ENCODE measurements around the gene ARID5A. TPM values are rescaled to one million over a fixed set of nuclear protein-coding genes. Genes with fewer than 3 reads are reported as not detected.

Gene ARID5A
- total RNA-seq, 2 experiments from 2014 or later = 326 to 342 TPM

- Histone ChIP-seq H3K36me3 (ENCODE audit: insufficient read depth, low read length) (peaks cover 62% of the 10 kb centered on the region), H3K27ac (ENCODE audit: low read depth in 1 of 2, low read length in 2 of 2) (no peak overlapping the region), H3K9me3 (ENCODE audit: control insufficient read depth in 1 of 2, insufficient read depth in 1 of 2, low read length in 2 of 2) (no peaks in the 10 kb centered on the region), H3K4me3 (ENCODE audit: low read length) (no peak overlapping the region), H3K4me1 (ENCODE audit: insufficient read depth, low read length) (peaks cover 31% of the 10 kb centered on the region), H3K27me3 (ENCODE audit: control insufficient read depth in 1 of 2, insufficient read depth in 2 of 2, low read length in 2 of 2) (no peaks in the 10 kb centered on the region)
- DNase-seq (no peak), ATAC-seq (ENCODE audit: poor library complexity) (no peak)
- H3K4me1 Mint-ChIP-seq (ENCODE audit: low read depth) = peaks cover 33% of the 10 kb centered on the region
- no peak overlapping the region for H3K4me3 Mint-ChIP-seq
- ChIA-PET POLR2A (no interaction called here), CTCF (no interaction called here)
- no peaks in the 10 kb centered on the region for H3K27me3 Mint-ChIP-seq
- TF ChIP-seq, protein P1, sequence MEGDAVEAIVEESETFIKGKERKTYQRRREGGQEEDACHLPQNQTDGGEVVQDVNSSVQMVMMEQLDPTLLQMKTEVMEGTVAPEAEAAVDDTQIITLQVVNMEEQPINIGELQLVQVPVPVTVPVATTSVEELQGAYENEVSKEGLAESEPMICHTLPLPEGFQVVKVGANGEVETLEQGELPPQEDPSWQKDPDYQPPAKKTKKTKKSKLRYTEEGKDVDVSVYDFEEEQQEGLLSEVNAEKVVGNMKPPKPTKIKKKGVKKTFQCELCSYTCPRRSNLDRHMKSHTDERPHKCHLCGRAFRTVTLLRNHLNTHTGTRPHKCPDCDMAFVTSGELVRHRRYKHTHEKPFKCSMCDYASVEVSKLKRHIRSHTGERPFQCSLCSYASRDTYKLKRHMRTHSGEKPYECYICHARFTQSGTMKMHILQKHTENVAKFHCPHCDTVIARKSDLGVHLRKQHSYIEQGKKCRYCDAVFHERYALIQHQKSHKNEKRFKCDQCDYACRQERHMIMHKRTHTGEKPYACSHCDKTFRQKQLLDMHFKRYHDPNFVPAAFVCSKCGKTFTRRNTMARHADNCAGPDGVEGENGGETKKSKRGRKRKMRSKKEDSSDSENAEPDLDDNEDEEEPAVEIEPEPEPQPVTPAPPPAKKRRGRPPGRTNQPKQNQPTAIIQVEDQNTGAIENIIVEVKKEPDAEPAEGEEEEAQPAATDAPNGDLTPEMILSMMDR (IDR thresholded peaks at IDR 0.05) = no peak
- intact Hi-C loops (cut with DNase I, micrococcal nuclease) = no loop called here
- H3K36me3 Mint-ChIP-seq (ENCODE audit: low read depth) = peaks cover 88% of the 10 kb centered on the region
- no peaks in the 10 kb centered on the region for H3K9me3 Mint-ChIP-seq
- H3K27ac Mint-ChIP-seq = no peak overlapping the region
Observed at GRCh38 chr2:96596596-96596995, 60.0 kb downstream of the ARID5A start.

GRCh38 chr2:96599941-96600340 is 63.4 kb downstream of the ARID5A start:
- TF ChIP-seq, protein P1 (IDR thresholded peaks at IDR 0.05) = no peak
- H3K9me3 Mint-ChIP-seq = no peaks in the 10 kb centered on the region
- intact Hi-C loops (cut with DNase I, micrococcal nuclease) = no loop called here
- peaks cover 7% of the 10 kb centered on the region for H3K4me1 Mint-ChIP-seq (ENCODE audit: low read depth)
- no peak for DNase-seq
- POLR2A ChIA-PET = no interaction called here
- H3K27ac Mint-ChIP-seq = no peak overlapping the region
- Histone ChIP-seq H3K4me3 (ENCODE audit: low read length) (no peak overlapping the region), H3K4me1 (ENCODE audit: insufficient read depth, low read length) (peaks cover 7% of the 10 kb centered on the region), H3K9me3 (ENCODE audit: control insufficient read depth in 1 of 2, insufficient read depth in 1 of 2, low read length in 2 of 2) (no peaks in the 10 kb centered on the region), H3K27ac (ENCODE audit: low read depth in 1 of 2, low read length in 2 of 2) (no peak overlapping the region), H3K36me3 (ENCODE audit: insufficient read depth, low read length) (peaks cover 72% of the 10 kb centered on the region), H3K27me3 (ENCODE audit: control insufficient read depth in 1 of 2, insufficient read depth in 2 of 2, low read length in 2 of 2) (no peaks in the 10 kb centered on the region)
- CTCF ChIA-PET = no interaction called here
- ATAC-seq (ENCODE audit: poor library complexity) = no peak
- H3K36me3 Mint-ChIP-seq (ENCODE audit: low read depth) = peaks cover 92% of the 10 kb centered on the region
- H3K27me3 Mint-ChIP-seq = no peaks in the 10 kb centered on the region
- no peak overlapping the region for H3K4me3 Mint-ChIP-seq

DNA sequence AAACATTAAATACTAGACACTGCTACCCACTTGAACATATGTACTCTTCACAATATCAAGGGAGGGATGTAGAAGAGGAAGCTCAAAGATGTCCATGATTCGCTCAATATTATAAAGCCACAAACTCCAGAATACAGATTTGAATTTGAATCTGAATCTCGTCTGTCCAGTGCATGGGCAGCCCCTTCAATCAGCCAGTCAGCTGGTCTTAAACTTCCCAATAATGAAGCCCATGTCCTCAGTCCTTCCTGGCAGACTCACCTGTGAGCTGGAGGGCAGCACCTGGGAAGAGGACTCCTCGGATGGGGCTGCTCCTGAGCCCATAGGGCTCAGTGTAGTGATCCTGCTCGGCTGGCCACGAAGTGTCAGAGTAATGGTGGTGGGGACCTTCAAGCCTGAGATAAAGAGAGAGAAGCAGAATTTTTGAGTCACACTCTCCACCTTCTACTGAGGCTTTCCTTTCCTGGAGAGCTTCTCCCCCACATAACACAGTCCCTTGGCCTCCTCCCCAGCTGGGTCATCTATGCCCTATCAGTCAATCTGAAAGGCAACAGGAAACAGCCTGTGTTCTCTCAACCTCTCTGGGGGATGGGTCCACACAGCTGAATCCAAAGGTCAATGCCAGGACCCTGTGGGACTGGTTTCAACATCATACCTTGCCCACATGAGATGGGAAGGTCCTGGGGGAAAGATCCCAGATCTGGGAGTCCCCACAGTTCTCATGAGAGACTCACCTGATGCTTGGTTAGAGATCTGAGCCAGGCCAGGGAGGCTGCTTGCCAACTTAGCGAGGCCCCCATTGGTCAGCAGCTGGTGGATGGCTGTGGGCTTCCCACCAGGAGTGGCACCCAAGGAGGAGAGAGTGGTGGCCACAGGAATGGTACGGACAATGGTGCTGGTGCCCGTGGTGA is 65.1 kb downstream of the ARID5A start:
- ChIA-PET CTCF (interaction anchor here (0.6 kb wide), 1 partner anchor 89 kb away, joined by 4 read pairs; no protein-coding TSS in a partner anchor), POLR2A (interaction anchor here (1.1 kb wide), 2 partner anchors 69 to 217 kb away, joined by 3 read pairs; no protein-coding TSS in a partner anchor)
- Histone ChIP-seq H3K9me3 (ENCODE audit: control insufficient read depth in 1 of 2, insufficient read depth in 1 of 2, low read length in 2 of 2) (no peaks in the 10 kb centered on the region), H3K36me3 (ENCODE audit: insufficient read depth, low read length) (peaks cover 79% of the 10 kb centered on the region), H3K27ac (ENCODE audit: low read depth in 1 of 2, low read length in 2 of 2) (no peak overlapping the region), H3K4me1 (ENCODE audit: insufficient read depth, low read length) (no peaks in the 10 kb centered on the region), H3K27me3 (ENCODE audit: control insufficient read depth in 1 of 2, insufficient read depth in 2 of 2, low read length in 2 of 2) (no peaks in the 10 kb centered on the region), H3K4me3 (ENCODE audit: low read length) (no peak overlapping the region)
- intact Hi-C loops (cut with DNase I, micrococcal nuclease) = no loop called here
- Mint-ChIP-seq H3K27ac (peak overlapping the region; percentile 36), H3K4me3 (no peak overlapping the region), H3K27me3 (no peaks in the 10 kb centered on the region), H3K4me1 (ENCODE audit: low read depth) (no peaks in the 10 kb centered on the region), H3K9me3 (no peaks in the 10 kb centered on the region), H3K36me3 (ENCODE audit: low read depth) (peaks cover 96% of the 10 kb centered on the region)
- ATAC-seq (ENCODE audit: poor library complexity) (no peak), DNase-seq (no peak)
- TF ChIP-seq, protein P1 (IDR thresholded peaks at IDR 0.05) = no peak

Other genes starting within 250 kb of the ARID5A start
- gene SNRNP200, start 231.2 kb upstream of the ARID5A start, total RNA-seq = 100 to 1,000 TPM; 274 to 297 TPM
- gene ITPRIPL1, start 211.4 kb upstream of the ARID5A start, total RNA-seq = 1 to 10 TPM; 5.1 to 5.7 TPM
- 1 to 10 TPM; 3.0 to 3.1 TPM for gene NCAPH, start 201.0 kb upstream of the ARID5A start, total RNA-seq
- not detected for gene NEURL3, start 31.4 kb upstream of the ARID5A start, total RNA-seq
- gene KANSL3, start 101.6 kb downstream of the ARID5A start, total RNA-seq = 10 to 100 TPM; 54.4 to 61.8 TPM
- gene FER1L5, start 106.0 kb downstream of the ARID5A start, total RNA-seq = not detected
- 1 to 10 TPM; 1.1 to 1.8 TPM for gene LMAN2L, start 203.3 kb downstream of the ARID5A start, total RNA-seq
- gene CNNM4, start 224.2 kb downstream of the ARID5A start, total RNA-seq = 1 to 10 TPM; 7.0 to 7.1 TPM

Data from CD4-positive, alpha-beta T cell (primary cell).